Small intestine (tissue), 7 donors: ENCODE results near the gene CYP21A2. TPM values are rescaled to one million over a fixed set of nuclear protein-coding genes. Genes with fewer than 3 reads are reported as not detected.
A peak's percentile ranks its signal among the peaks of the same experiment; 100 is the strongest.

Source experiments
- DNase-seq, 2 donors: peaks; one replicate each; pipeline versions ENCODE4 v3.0.0 to v3.0.0-alpha.2; 2013
- FAIRE-seq: peaks from 2 replicates; lab custom pipeline; 2012; peaks lifted over from hg19 to GRCh38; lab: Jason Lieb, UNC
- H3K27ac ChIP-seq, 3 donors: one replicate each; pipeline ENCODE4 v1.5.1; 2013; ENCODE audit warnings: low read length in 2 of 3, mild to moderate bottlenecking in 2 of 3, control low read depth in 1 of 3, inconsistent platforms in 1 of 3, low read depth in 1 of 3, moderate library complexity in 1 of 3
- H3K27me3 ChIP-seq, 3 donors: one replicate each; pipeline ENCODE4 v1.6.1; 2013; ENCODE audit warnings: low read length in 3 of 3, inconsistent platforms in 1 of 3; ENCODE audit not compliant: control insufficient read depth in 3 of 3, insufficient read depth in 3 of 3
- H3K36me3 ChIP-seq, 3 donors: one replicate each; pipeline ENCODE4 v1.6.1; 2013; ENCODE audit warnings: low read length in 3 of 3, inconsistent platforms in 1 of 3, low read depth in 1 of 3, mild to moderate bottlenecking in 1 of 3, moderate library complexity in 1 of 3; ENCODE audit not compliant: control insufficient read depth in 3 of 3, insufficient read depth in 2 of 3
- H3K4me1 ChIP-seq, 3 donors: one replicate each; pipeline ENCODE4 v1.6.1; 2013; ENCODE audit warnings: low read length in 2 of 3, inconsistent platforms in 1 of 3, low read depth in 1 of 3, mild to moderate bottlenecking in 1 of 3, moderate library complexity in 1 of 3; ENCODE audit not compliant: control insufficient read depth in 3 of 3, insufficient read depth in 2 of 3
- H3K4me3 ChIP-seq, 3 donors: one replicate each; pipeline ENCODE4 v1.5.1; 2013; ENCODE audit warnings: low read length in 3 of 3, control low read depth in 1 of 3, inconsistent platforms in 1 of 3, low read depth in 1 of 3, mild to moderate bottlenecking in 1 of 3, moderate library complexity in 1 of 3
- H3K9me3 ChIP-seq, 2 donors: one replicate each; pipeline ENCODE4 v1.6.1; 2013; ENCODE audit warnings: low read depth in 1 of 2, low read length in 1 of 2; ENCODE audit not compliant: control insufficient read depth in 2 of 2, insufficient read depth in 1 of 2
- WGBS, 3 donors: extraction: QIAGEN DNeasy Blood & Tissue Kit; methylation state at CpG; one replicate each; pipeline ENCODE4 v1.1.7; 2013; 5-methylcytosine and 5-hydroxymethylcytosine counted together
- polyA plus RNA-seq, 4 donors: library from polyadenylated mRNA; stranded (reverse) in 3 of 4; unstranded in 1 of 4; fragments of 200-250 nt in 3 of 4; fragments of 120-200 nt in 1 of 4; gene quantifications; one replicate each; pipeline versions ENCODE4 v1.2.1 to v1.2.3, GENCODE V29; 2013
- donor health status: healthy with polysubstance abuse.
- donor health status: control.
- donor health status: control.
- donor health status: Bipolar disorder and iron deficiency.
- donor health status: healthy.

Gene CYP21A2
- polyA plus RNA-seq, 4 donors = 0.18 to 3.4 (median 0.98) TPM

DNA sequence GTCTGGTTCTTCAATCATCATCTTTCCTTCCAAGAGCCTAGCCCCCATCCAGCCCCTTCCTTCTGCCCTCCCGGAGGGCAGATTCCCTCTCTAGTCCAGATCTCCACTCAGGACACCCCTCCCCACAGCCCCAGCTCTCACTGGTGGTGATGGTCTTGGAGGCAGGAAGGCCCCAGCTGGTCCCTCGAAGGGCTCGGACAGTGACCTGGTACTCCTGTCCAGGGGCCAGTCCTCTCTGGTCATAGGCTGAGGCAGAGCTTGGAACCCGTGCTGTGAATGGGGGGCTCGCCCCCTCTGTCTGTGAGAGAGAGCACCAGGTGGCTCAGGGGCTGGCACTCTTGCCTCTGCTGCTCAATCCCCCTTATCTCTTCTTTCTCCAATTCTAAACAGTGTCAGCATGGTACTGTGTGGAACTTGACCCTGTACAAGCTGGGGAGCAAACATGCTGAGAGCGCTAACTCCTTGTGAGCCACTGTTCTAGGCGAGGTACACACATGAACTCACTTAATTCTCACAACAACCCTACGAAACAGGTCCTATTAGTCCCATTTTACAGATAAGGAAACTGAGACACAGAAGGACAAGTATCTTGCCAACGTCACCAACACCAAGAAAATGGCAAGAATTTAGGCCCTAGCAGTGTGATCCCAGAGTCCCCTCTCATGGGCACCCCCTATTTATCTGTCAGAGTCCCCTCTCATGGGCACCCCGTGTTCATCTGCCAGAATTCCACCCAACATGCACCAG, 51.0 kb downstream of the CYP21A2 start:
- FAIRE-seq (no peak), DNase-seq (peak in 1 of 2 donors; percentile 60)
- H3K4me3 ChIP-seq = no peak overlapping the region
- whole genome bisulfite sequencing, 3 donors = 57 to 74% (median 60%) methylated on average over 10 of the region's 10 CpGs
- no peaks in the 10 kb centered on the region for H3K9me3 ChIP-seq
- H3K36me3 ChIP-seq = peaks cover 0 to 1% (median 0%) of the 10 kb centered on the region in 3 donors
- H3K27me3 ChIP-seq = peaks cover 0 to 10% (median 0%) of the 10 kb centered on the region in 3 donors
- no peak overlapping the region for H3K27ac ChIP-seq
- H3K4me1 ChIP-seq = peaks cover 2 to 45% (median 3%) of the 10 kb centered on the region in 3 donors

Other genes with a start within 250 kb of the CYP21A2 start
- 10 to 100 TPM; 19.9 to 42.4 (median 24.2) TPM for gene VARS1, start 242.7 kb upstream of the CYP21A2 start, polyA plus RNA-seq
- 10 to 100 TPM; 27.3 to 90.2 (median 39.3) TPM for gene LSM2, start 231.4 kb upstream of the CYP21A2 start, polyA plus RNA-seq
- gene HSPA1L, start 223.1 kb upstream of the CYP21A2 start, polyA plus RNA-seq = 1 to 10 TPM in 2 of 4 donors, under 1 TPM in 2; 0.27 to 2.6 (median 1.1) TPM
- 10 to 100 TPM in 3 of 4 donors, 1 to 10 TPM in 1; 9.7 to 49.6 (median 25.7) TPM for gene HSPA1A, start 222.9 kb upstream of the CYP21A2 start, polyA plus RNA-seq
- gene HSPA1B, start 210.7 kb upstream of the CYP21A2 start, polyA plus RNA-seq = 100 to 1,000 TPM in 1 of 4 donors, 10 to 100 TPM in 3; 16.5 to 130 (median 35.0) TPM
- gene NEU1, start 175.6 kb upstream of the CYP21A2 start, polyA plus RNA-seq = 100 to 1,000 TPM in 1 of 4 donors, 10 to 100 TPM in 3; 24.8 to 466 (median 37.4) TPM
- gene SLC44A4, start 159.4 kb upstream of the CYP21A2 start, polyA plus RNA-seq = 100 to 1,000 TPM in 3 of 4 donors, 10 to 100 TPM in 1; 82.3 to 215 (median 130) TPM
- gene EHMT2, start 140.7 kb upstream of the CYP21A2 start, polyA plus RNA-seq = 10 to 100 TPM; 27.8 to 50.3 (median 37.4) TPM
- gene ZBTB12, start 136.3 kb upstream of the CYP21A2 start, polyA plus RNA-seq = 10 to 100 TPM in 1 of 4 donors, 1 to 10 TPM in 3; 1.6 to 12.5 (median 5.2) TPM
- 10 to 100 TPM in 3 of 4 donors, 1 to 10 TPM in 1; 7.4 to 58.7 (median 21.3) TPM for gene C2, start 110.7 kb upstream of the CYP21A2 start, polyA plus RNA-seq
- gene CFB, start 92.3 kb upstream of the CYP21A2 start, polyA plus RNA-seq = 100 to 1,000 TPM in 1 of 4 donors, 10 to 100 TPM in 3; 38.7 to 141 (median 80.6) TPM
- gene NELFE, start 79.4 kb upstream of the CYP21A2 start, polyA plus RNA-seq = 10 to 100 TPM; 55.6 to 77.1 (median 59.1) TPM
- 100 to 1,000 TPM in 2 of 4 donors, 10 to 100 TPM in 2; 51.4 to 171 (median 85.7) TPM for gene SKIC2, start 79.2 kb upstream of the CYP21A2 start, polyA plus RNA-seq
- gene DXO, start 66.3 kb upstream of the CYP21A2 start, polyA plus RNA-seq = 10 to 100 TPM; 14.1 to 16.8 (median 16.0) TPM
- gene C4A, start 56.4 kb upstream of the CYP21A2 start, polyA plus RNA-seq = 10 to 100 TPM in 3 of 4 donors, 1 to 10 TPM in 1; 4.0 to 64.7 (median 26.1) TPM
- gene C4B, start 23.6 kb upstream of the CYP21A2 start, polyA plus RNA-seq = 10 to 100 TPM in 3 of 4 donors, 1 to 10 TPM in 1; 9.6 to 87.6 (median 26.6) TPM
- 10 to 100 TPM in 1 of 4 donors, 1 to 10 TPM in 3; 1.8 to 38.7 (median 4.5) TPM for gene TNXB, start 70.9 kb downstream of the CYP21A2 start, polyA plus RNA-seq
- gene ATF6B, start 89.8 kb downstream of the CYP21A2 start, polyA plus RNA-seq = 10 to 100 TPM; 15.4 to 89.5 (median 45.8) TPM
- 1 to 10 TPM; 4.6 to 9.7 (median 7.5) TPM for gene FKBPL, start 91.9 kb downstream of the CYP21A2 start, polyA plus RNA-seq
- gene PRRT1, start 113.5 kb downstream of the CYP21A2 start, polyA plus RNA-seq = 1 to 10 TPM in 3 of 4 donors, not detected in 1; 1.4 to 4.7 (median 4.6) TPM
- 10 to 100 TPM in 2 of 4 donors, 1 to 10 TPM in 2; 3.1 to 26.5 (median 10.3) TPM for gene PPT2, start 115.7 kb downstream of the CYP21A2 start, polyA plus RNA-seq
- 10 to 100 TPM in 3 of 4 donors, 1 to 10 TPM in 1; 7.8 to 21.9 (median 12.8) TPM for gene EGFL8, start 126.2 kb downstream of the CYP21A2 start, polyA plus RNA-seq
- 100 to 1,000 TPM in 1 of 4 donors, 10 to 100 TPM in 3; 41.9 to 112 (median 63.2) TPM for gene AGPAT1, start 137.7 kb downstream of the CYP21A2 start, polyA plus RNA-seq
- gene RNF5, start 140.0 kb downstream of the CYP21A2 start, polyA plus RNA-seq = 100 to 1,000 TPM; 106 to 232 (median 162) TPM
- 10 to 100 TPM in 2 of 4 donors, 1 to 10 TPM in 2; 3.0 to 12.1 (median 9.2) TPM for gene AGER, start 145.8 kb downstream of the CYP21A2 start, polyA plus RNA-seq
- 100 to 1,000 TPM in 1 of 4 donors, 10 to 100 TPM in 3; 17.6 to 119 (median 29.9) TPM for gene PBX2, start 151.8 kb downstream of the CYP21A2 start, polyA plus RNA-seq
- 10 to 100 TPM in 3 of 4 donors, 1 to 10 TPM in 1; 6.0 to 31.3 (median 14.0) TPM for gene GPSM3, start 154.2 kb downstream of the CYP21A2 start, polyA plus RNA-seq
- 10 to 100 TPM in 1 of 4 donors, 1 to 10 TPM in 3; 1.1 to 15.2 (median 4.6) TPM for gene NOTCH4, start 185.7 kb downstream of the CYP21A2 start, polyA plus RNA-seq